Fibroblast of lung (primary cell): ENCODE measurements around the gene EEFSEC. TPM values are rescaled to one million over a fixed set of nuclear protein-coding genes. Genes with fewer than 3 reads are reported as not detected.

Source experiments
- DNase-seq, 2 donors: peaks; one replicate each; pipeline versions ENCODE4 v3.0.0 to v3.0.0-alpha.2; 2010; ENCODE audit warnings: low read depth in 2 of 2
- H2AFZ ChIP-seq: 2 replicates; pipeline ENCODE4 v1.5.1; 2012; ENCODE audit warnings: low read length, control low read depth, inconsistent platforms
- H3K27ac ChIP-seq: 2 replicates; pipeline ENCODE4 v1.5.1; 2011; ENCODE audit warnings: low read length, control low read depth; ENCODE audit not compliant: insufficient read depth
- H3K27me3 ChIP-seq: 2 replicates; pipeline ENCODE4 v1.5.1; 2011; ENCODE audit warnings: mild to moderate bottlenecking, low read length; ENCODE audit not compliant: control insufficient read depth, insufficient read depth
- H3K36me3 ChIP-seq: 2 replicates; pipeline ENCODE4 v1.5.1; 2011; ENCODE audit warnings: low read length; ENCODE audit not compliant: control insufficient read depth, insufficient read depth
- H3K4me1 ChIP-seq: 2 replicates; pipeline ENCODE4 v1.5.1; 2011; ENCODE audit warnings: low read length; ENCODE audit not compliant: control insufficient read depth, insufficient read depth; ENCODE audit errors: extremely low read depth
- H3K4me2 ChIP-seq: 2 replicates; pipeline ENCODE4 v1.5.1; 2011; ENCODE audit warnings: low read length, control low read depth; ENCODE audit not compliant: insufficient read depth; ENCODE audit errors: extremely low read depth
- H3K4me3 ChIP-seq, 4 experiments: fragments of 200-600 bp in 1 of 4; sonication (generic) in 1 of 4; replicated peaks in 1 of 4; 2 replicates each; pipeline ENCODE4 v1.5.1; 2011 to 2016; ENCODE audit warnings: low read length in 4 of 4, low read depth in 3 of 4, mild to moderate bottlenecking in 3 of 4, control low read depth in 2 of 4, inconsistent platforms in 1 of 4, mixed read lengths in 1 of 4; ENCODE audit not compliant: insufficient read depth in 1 of 4; ENCODE audit errors: control extremely low read depth in 1 of 4
- H3K79me2 ChIP-seq: 2 replicates; pipeline ENCODE4 v1.5.1; 2012; ENCODE audit warnings: mild to moderate bottlenecking, low read length, inconsistent platforms; ENCODE audit not compliant: control insufficient read depth, insufficient read depth
- H3K9ac ChIP-seq: 2 replicates; pipeline ENCODE4 v1.5.1; 2011; ENCODE audit warnings: mild to moderate bottlenecking, low read length, control low read depth; ENCODE audit not compliant: insufficient read depth
- H3K9me3 ChIP-seq: 2 replicates; pipeline ENCODE4 v1.5.1; 2012; ENCODE audit warnings: low read depth, low read length; ENCODE audit not compliant: control insufficient read depth, insufficient read depth
- H4K20me1 ChIP-seq: 2 replicates; pipeline ENCODE4 v1.5.1; 2011; ENCODE audit warnings: low read length; ENCODE audit not compliant: control insufficient read depth, insufficient read depth; ENCODE audit errors: extremely low read depth
- EZH2 ChIP-seq: IDR thresholded peaks from 2 replicates; pipeline ENCODE4 v1.5.1; 2012; ENCODE audit warnings: low read length, control low read depth, mild to moderate bottlenecking; ENCODE audit errors: missing control alignments
- polyA plus RNA-seq, 2 donors: library from polyadenylated mRNA; depleted of rRNA in 1 of 2; stranded (reverse) in 1 of 2; unstranded in 1 of 2; fragments of >200 nt; gene quantifications; 2 replicates each; pipeline ENCODE4 v1.2.1, GENCODE V29; 2011 to 2012; ENCODE audit warnings: missing spikeins in 1 of 2
- total RNA-seq: library from RNA; depleted of rRNA; stranded (reverse); fragments of >200 nt; gene quantifications from 2 replicates; pipeline ENCODE4 v1.2.1, GENCODE V29; 2014
- TF ChIP-seq, protein P1 (sequence below), 2 donors: IDR thresholded peaks in 1 of 2; conservative IDR thresholded peaks in 1 of 2; 1 replicate in 1 of 2; 2 replicates in 1 of 2; pipeline ENCODE4 v1.5.1; 2011 to 2012; ENCODE audit warnings: low read length in 2 of 2, control low read depth in 1 of 2, inconsistent platforms in 1 of 2, low read depth in 1 of 2, mild to moderate bottlenecking in 1 of 2

Gene EEFSEC
- total and polyA plus RNA-seq, 2 donors (not counting 1 experiment from before 2014, with no cell fraction given), result 2.6 to 5.0 TPM

GRCh38 chr3:128166971-128167453 lies 13.7 kb downstream of the EEFSEC start:
- Histone ChIP-seq H3K36me3 (no peaks in the 10 kb centered on the region), H3K4me3 (no peak overlapping the region), H4K20me1 (no peaks in the 10 kb centered on the region), H3K27ac (no peak overlapping the region), H2AFZ (no peak overlapping the region), H3K4me2 (no peak overlapping the region), H3K79me2 (no peaks in the 10 kb centered on the region), H3K9me3 (no peaks in the 10 kb centered on the region), H3K9ac (no peak overlapping the region), H3K27me3 (no peaks in the 10 kb centered on the region), H3K4me1 (no peaks in the 10 kb centered on the region)
- DNase-seq, result no peak
- TF ChIP-seq EZH2, result no peak
- TF ChIP-seq, protein P1, sequence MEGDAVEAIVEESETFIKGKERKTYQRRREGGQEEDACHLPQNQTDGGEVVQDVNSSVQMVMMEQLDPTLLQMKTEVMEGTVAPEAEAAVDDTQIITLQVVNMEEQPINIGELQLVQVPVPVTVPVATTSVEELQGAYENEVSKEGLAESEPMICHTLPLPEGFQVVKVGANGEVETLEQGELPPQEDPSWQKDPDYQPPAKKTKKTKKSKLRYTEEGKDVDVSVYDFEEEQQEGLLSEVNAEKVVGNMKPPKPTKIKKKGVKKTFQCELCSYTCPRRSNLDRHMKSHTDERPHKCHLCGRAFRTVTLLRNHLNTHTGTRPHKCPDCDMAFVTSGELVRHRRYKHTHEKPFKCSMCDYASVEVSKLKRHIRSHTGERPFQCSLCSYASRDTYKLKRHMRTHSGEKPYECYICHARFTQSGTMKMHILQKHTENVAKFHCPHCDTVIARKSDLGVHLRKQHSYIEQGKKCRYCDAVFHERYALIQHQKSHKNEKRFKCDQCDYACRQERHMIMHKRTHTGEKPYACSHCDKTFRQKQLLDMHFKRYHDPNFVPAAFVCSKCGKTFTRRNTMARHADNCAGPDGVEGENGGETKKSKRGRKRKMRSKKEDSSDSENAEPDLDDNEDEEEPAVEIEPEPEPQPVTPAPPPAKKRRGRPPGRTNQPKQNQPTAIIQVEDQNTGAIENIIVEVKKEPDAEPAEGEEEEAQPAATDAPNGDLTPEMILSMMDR (conservative IDR thresholded peaks at IDR 0.05 in 1 of 2, IDR thresholded peaks at IDR 0.05 in 1 of 2; ENCODE audit: low read depth in 1 of 2, low read length in 2 of 2), result no peak

DNA sequence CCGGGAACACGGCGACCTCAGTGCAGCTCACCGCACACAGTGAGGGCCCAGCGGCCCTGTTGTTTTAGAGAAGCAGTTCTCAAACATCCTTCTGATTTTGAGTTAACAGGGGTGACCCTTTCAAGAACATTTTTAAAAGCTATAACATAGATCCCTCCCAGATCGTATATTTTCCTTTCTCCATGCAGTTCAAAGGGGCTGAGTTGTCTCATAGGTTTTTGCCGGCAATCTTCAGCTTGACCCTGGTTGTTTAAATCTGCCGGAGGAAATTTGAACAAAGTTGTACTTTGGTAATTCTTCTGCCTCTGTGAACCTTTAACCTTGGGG lies 14.3 kb downstream of the EEFSEC start:
- no peak overlapping the region for H3K9ac ChIP-seq
- no peaks in the 10 kb centered on the region for H3K27me3 ChIP-seq
- H2AFZ ChIP-seq, result no peak overlapping the region
- no peaks in the 10 kb centered on the region for H3K36me3 ChIP-seq
- H4K20me1 ChIP-seq, result no peaks in the 10 kb centered on the region
- H3K4me2 ChIP-seq, result no peak overlapping the region
- H3K9me3 ChIP-seq, result no peaks in the 10 kb centered on the region
- no peak overlapping the region for H3K27ac ChIP-seq
- no peaks in the 10 kb centered on the region for H3K4me1 ChIP-seq
- no peaks in the 10 kb centered on the region for H3K79me2 ChIP-seq
- no peak for DNase-seq
- no peak for TF ChIP-seq EZH2
- H3K4me3 ChIP-seq, result no peak overlapping the region

DNA sequence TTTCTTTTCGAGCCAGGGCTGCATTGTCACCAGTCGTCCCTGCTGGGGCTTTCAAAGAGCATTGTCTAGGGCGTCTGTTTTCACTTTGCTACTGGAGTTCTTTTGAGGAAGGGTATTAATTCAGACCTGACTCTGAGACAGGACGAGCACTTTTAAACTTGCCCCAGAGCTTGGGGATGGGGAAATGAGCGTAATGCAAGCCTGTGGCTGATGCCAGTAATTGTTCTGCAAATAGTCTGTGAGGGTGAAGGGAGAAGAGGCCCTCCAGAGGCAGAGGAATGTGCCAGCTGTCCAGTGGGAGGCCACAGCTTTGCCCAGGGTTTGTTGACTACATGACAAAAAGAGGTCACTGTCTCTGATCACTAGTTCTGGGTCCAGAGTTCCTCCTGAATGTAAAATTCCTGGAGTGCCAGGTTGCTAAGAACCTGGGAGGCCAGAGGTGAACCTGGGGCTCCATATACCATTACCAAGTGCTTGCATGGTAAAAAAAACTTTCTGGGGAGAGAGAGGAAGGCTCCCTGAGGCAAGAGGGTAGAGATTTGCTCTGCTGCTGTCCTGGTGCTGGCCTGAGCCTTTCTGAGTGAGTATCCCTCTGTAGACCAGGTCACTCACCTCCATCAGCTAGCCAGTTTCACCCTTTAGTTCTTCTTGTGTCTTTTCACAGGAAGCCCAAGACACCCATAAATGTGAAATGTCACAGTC lies 14.8 kb downstream of the EEFSEC start:
- no peak overlapping the region for H3K9ac ChIP-seq
- no peaks in the 10 kb centered on the region for H3K4me1 ChIP-seq
- no peak overlapping the region for H3K4me2 ChIP-seq
- no peak overlapping the region for H3K4me3 ChIP-seq
- no peak overlapping the region for H3K27ac ChIP-seq
- TF ChIP-seq, protein P1 (conservative IDR thresholded peaks at IDR 0.05 in 1 of 2, IDR thresholded peaks at IDR 0.05 in 1 of 2; ENCODE audit: low read depth in 1 of 2, low read length in 2 of 2), result no peak
- TF ChIP-seq EZH2, result no peak
- peak in 1 of 2 donors; percentile 4 for DNase-seq
- H3K27me3 ChIP-seq, result no peaks in the 10 kb centered on the region
- no peaks in the 10 kb centered on the region for H4K20me1 ChIP-seq
- no peaks in the 10 kb centered on the region for H3K36me3 ChIP-seq
- no peak overlapping the region for H2AFZ ChIP-seq
- no peaks in the 10 kb centered on the region for H3K9me3 ChIP-seq
- no peaks in the 10 kb centered on the region for H3K79me2 ChIP-seq
